ENCODE measurements around the gene PIM3.
"Not testable (repeated sequence)": the region's sequence is repeated elsewhere in the genome, so short reads cannot be mapped to it uniquely, and the experiment has no call there.

The PIM3 gene

GRCh38 chr22:49975543-49976389 lies 15.2 kb downstream of the PIM3 start:
- no peak for DNase-seq (ENCODE audit: low read depth, low spot score)
- H3K27ac ChIP-seq = no peak overlapping the region

GRCh38 chr22:49976439-49977175 lies 16.0 kb downstream of the PIM3 start:
- no peak overlapping the region for H3K27ac ChIP-seq
- DNase-seq (ENCODE audit: low read depth, low spot score) = no peak

- DNase-seq (ENCODE audit: low read depth, low spot score) = no peak
- no peak overlapping the region for H3K27ac ChIP-seq
These were observed 17.0 kb downstream of the PIM3 start for GRCh38 chr22:49977578-49977977.

- H3K27ac ChIP-seq = no peak overlapping the region
- DNase-seq (ENCODE audit: low read depth, low spot score) = no peak
These were observed 19.2 kb downstream of the PIM3 start for GRCh38 chr22:49979587-49980264.

- not testable (repeated sequence) for DNase-seq (ENCODE audit: low read depth, low spot score); H3K27ac ChIP-seq
These were observed 21.2 kb downstream of the PIM3 start for GRCh38 chr22:49981799-49982198.

- H3K27ac ChIP-seq = no peak overlapping the region
- DNase-seq (ENCODE audit: low read depth, low spot score) = no peak
These were observed 22.8 kb downstream of the PIM3 start for GRCh38 chr22:49983148-49984042.

- no peak overlapping the region for H3K27ac ChIP-seq
- DNase-seq (ENCODE audit: low read depth, low spot score) = no peak
These were observed 25.8 kb downstream of the PIM3 start for GRCh38 chr22:49986325-49986724.

GRCh38 chr22:49989826-49990225 lies 29.3 kb downstream of the PIM3 start:
- H3K27ac ChIP-seq; DNase-seq (ENCODE audit: low read depth, low spot score): not testable (repeated sequence)

GRCh38 chr22:49991167-49991566 lies 30.6 kb downstream of the PIM3 start:
- H3K27ac ChIP-seq = no peak overlapping the region
- DNase-seq (ENCODE audit: low read depth, low spot score) = no peak

GRCh38 chr22:49991907-49992533 lies 31.4 kb downstream of the PIM3 start:
- no peak overlapping the region for H3K27ac ChIP-seq
- no peak for DNase-seq (ENCODE audit: low read depth, low spot score)

- no peak for DNase-seq (ENCODE audit: low read depth, low spot score)
These were observed 32.5 kb downstream of the PIM3 start for GRCh38 chr22:49992921-49993648.

GRCh38 chr22:49993649-49994360 lies 33.2 kb downstream of the PIM3 start:
- no peak for DNase-seq (ENCODE audit: low read depth, low spot score)
- H3K27ac ChIP-seq = no peak overlapping the region

More at GRCh38 chr22:49992921-49993648, 32.5 kb downstream of the PIM3 start:
- H3K27ac ChIP-seq = no peak overlapping the region

- no peak for DNase-seq (ENCODE audit: low read depth, low spot score)
- H3K27ac ChIP-seq = no peak overlapping the region
These were observed 33.9 kb downstream of the PIM3 start for GRCh38 chr22:49994361-49995040.

GRCh38 chr22:49995041-49995360 lies 34.4 kb downstream of the PIM3 start:
- no peak for DNase-seq (ENCODE audit: low read depth, low spot score)
- no peak overlapping the region for H3K27ac ChIP-seq

GRCh38 chr22:49995361-49996118 lies 35.0 kb downstream of the PIM3 start:
- H3K27ac ChIP-seq = no peak overlapping the region
- no peak for DNase-seq (ENCODE audit: low read depth, low spot score)

- no peak for DNase-seq (ENCODE audit: low read depth, low spot score)
- no peak overlapping the region for H3K27ac ChIP-seq
These were observed 35.5 kb downstream of the PIM3 start for GRCh38 chr22:49996119-49996517.
